NCI-H460 (cell line): Measurements from ENCODE around the gene PITHD1. TPM values are rescaled to one million over a fixed set of nuclear protein-coding genes. Genes with fewer than 3 reads are reported as not detected.
"Not testable (repeated sequence)": the region's sequence is repeated elsewhere in the genome, so short reads cannot be mapped to it uniquely, and the experiment has no call there.

Experiments used
- DNase-seq: peaks from one replicate; pipeline ENCODE4 v3.0.0-alpha.2; 2016; ENCODE audit warnings: low read depth; ENCODE audit errors: extremely low read depth
- total RNA-seq: library from RNA; depleted of rRNA; stranded (reverse); fragments of >200 nt; shearing (Covaris generic); gene quantifications from 2 replicates; pipeline ENCODE4 v1.2.3, GENCODE V29; 2014

The PITHD1 gene
- total RNA-seq, 1 experiment from 2014 or later, result 40.1 TPM

GRCh38 chr1:23772049-23772853 is 6.0 kb upstream of the PITHD1 start:
- peak; percentile 78 for DNase-seq

- no peak for DNase-seq
These were observed 5.4 kb upstream of the PITHD1 start for GRCh38 chr1:23772854-23773242.

GRCh38 chr1:23774174-23774880 is 3.9 kb upstream of the PITHD1 start:
- DNase-seq, result no peak

- no peak for DNase-seq
These were observed 2.0 kb upstream of the PITHD1 start for GRCh38 chr1:23776217-23776616.

- DNase-seq, result no peak
These were observed 1.7 kb downstream of the PITHD1 start for GRCh38 chr1:23779826-23780371.

- DNase-seq, result not testable (repeated sequence)
These were observed 4.9 kb downstream of the PITHD1 start for GRCh38 chr1:23783141-23783540.

- no peak for DNase-seq
These were observed 6.6 kb downstream of the PITHD1 start for GRCh38 chr1:23784846-23785245.

GRCh38 chr1:23787701-23788100 is 9.5 kb downstream of the PITHD1 start:
- no peak for DNase-seq

GRCh38 chr1:23788695-23789094 is 10.5 kb downstream of the PITHD1 start:
- no peak for DNase-seq

- DNase-seq, result peak; percentile 75
These were observed 12.7 kb downstream of the PITHD1 start, which contains the start of gene LYPLA2 for GRCh38 chr1:23790696-23791515. Gene LYPLA2, plus strand, starts transcription at chr1:23791145. Its CDS starts 1,538 bp downstream, at chr1:23792683.

GRCh38 chr1:23791516-23792047 is 13.4 kb downstream of the PITHD1 start:
- no peak for DNase-seq

- no peak for DNase-seq
These were observed 14.1 kb downstream of the PITHD1 start for GRCh38 chr1:23792151-23792945.

- no peak for DNase-seq
These were observed 15.0 kb downstream of the PITHD1 start for GRCh38 chr1:23793018-23793781.

GRCh38 chr1:23793861-23794731 is 15.9 kb downstream of the PITHD1 start:
- DNase-seq, result no peak

- DNase-seq, result not testable (repeated sequence)
These were observed 16.5 kb downstream of the PITHD1 start for GRCh38 chr1:23794732-23795182.

- DNase-seq, result no peak
These were observed 17.7 kb downstream of the PITHD1 start for GRCh38 chr1:23795676-23796465.
